ENCODE measurements around the gene PRUNE1. TPM values are rescaled to one million over a fixed set of nuclear protein-coding genes. Genes with fewer than 3 reads are reported as not detected.
A peak's percentile ranks its signal among the peaks of the same experiment; 100 is the strongest.

PRUNE1 gene
- total RNA-seq, 1 experiment from 2014 or later: 24.3 TPM

DNA sequence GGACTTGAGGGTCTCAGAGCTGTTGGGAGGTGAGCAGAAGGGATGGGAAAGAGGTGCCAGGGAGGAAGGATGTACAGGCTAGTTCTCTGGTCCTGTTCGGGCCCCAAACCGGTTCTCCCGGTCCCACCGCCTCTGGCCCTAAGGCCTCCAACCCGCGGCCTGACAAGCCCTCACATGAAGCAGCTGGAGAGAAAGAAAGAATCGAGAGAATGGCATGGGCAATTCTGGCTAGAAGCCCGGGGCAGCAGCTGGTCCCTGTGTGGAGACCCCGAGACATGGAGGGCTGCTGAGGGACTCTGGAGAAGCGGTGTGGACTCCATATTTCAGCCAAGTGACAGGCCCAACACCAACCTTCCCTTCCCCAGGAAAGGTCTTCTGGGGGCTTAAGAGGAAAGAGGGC lies 50.4 kb downstream of the PRUNE1 start:
- peak overlapping the region; percentile 86 for H3K27ac Mint-ChIP-seq (ENCODE audit: unreplicated experiment)
- H3K36me3 Mint-ChIP-seq (ENCODE audit: insufficient read depth, unreplicated experiment): peaks cover 61% of the 10 kb centered on the region
- DNase-seq: peak; percentile 87 to 92
- Histone ChIP-seq H3K4me1 (peaks cover 17% of the 10 kb centered on the region), H3K9me3 (no peaks in the 10 kb centered on the region), H3K27me3 (replicated peaks; ENCODE audit: control insufficient read depth, insufficient read depth, low read length) (no peaks in the 10 kb centered on the region), H3K4me3 (ENCODE audit: low read depth, low read length) (peak overlapping the region; percentile 60), H3K36me3 (ENCODE audit: control insufficient read depth, insufficient read depth, low read length) (peaks cover 11% of the 10 kb centered on the region)
- intact Hi-C loops (cut with micrococcal nuclease; ENCODE audit: unreplicated experiment): loop anchor here (1.0 to 2.0 kb wide), 2 partner anchors 34 to 45 kb away; no protein-coding TSS in a partner anchor
- H3K27me3 Mint-ChIP-seq (ENCODE audit: insufficient read depth, unreplicated experiment): no peaks in the 10 kb centered on the region
- TF ChIP-seq CTCF (IDR thresholded peaks at IDR 0.05; ENCODE audit: insufficient read depth in 1 of 2, low read depth in 1 of 2, low read length in 1 of 2, severe bottlenecking in 1 of 2, unreplicated experiment in 1 of 2): no peak
- POLR2A ChIA-PET: interaction anchor here (1.2 kb wide), 2 partner anchors 13 to 45 kb away, joined by 3 read pairs; no protein-coding TSS in a partner anchor
- H3K4me1 Mint-ChIP-seq (ENCODE audit: low read depth, unreplicated experiment): peaks cover 52% of the 10 kb centered on the region
- no peaks in the 10 kb centered on the region for H3K9me3 Mint-ChIP-seq (ENCODE audit: unreplicated experiment)
- peak overlapping the region; percentile 88 for H3K4me3 Mint-ChIP-seq (ENCODE audit: unreplicated experiment)
- BruUV-seq (replicated peaks): no TSS peak
- CTCF ChIA-PET: interaction anchor here (0.5 to 1.9 kb wide), 6 partner anchors 11 to 73 kb away, joined by 3 to 9 read pairs (median 4); partner anchors contain the start of genes C1orf56, GABPB2 and MINDY1

DNA sequence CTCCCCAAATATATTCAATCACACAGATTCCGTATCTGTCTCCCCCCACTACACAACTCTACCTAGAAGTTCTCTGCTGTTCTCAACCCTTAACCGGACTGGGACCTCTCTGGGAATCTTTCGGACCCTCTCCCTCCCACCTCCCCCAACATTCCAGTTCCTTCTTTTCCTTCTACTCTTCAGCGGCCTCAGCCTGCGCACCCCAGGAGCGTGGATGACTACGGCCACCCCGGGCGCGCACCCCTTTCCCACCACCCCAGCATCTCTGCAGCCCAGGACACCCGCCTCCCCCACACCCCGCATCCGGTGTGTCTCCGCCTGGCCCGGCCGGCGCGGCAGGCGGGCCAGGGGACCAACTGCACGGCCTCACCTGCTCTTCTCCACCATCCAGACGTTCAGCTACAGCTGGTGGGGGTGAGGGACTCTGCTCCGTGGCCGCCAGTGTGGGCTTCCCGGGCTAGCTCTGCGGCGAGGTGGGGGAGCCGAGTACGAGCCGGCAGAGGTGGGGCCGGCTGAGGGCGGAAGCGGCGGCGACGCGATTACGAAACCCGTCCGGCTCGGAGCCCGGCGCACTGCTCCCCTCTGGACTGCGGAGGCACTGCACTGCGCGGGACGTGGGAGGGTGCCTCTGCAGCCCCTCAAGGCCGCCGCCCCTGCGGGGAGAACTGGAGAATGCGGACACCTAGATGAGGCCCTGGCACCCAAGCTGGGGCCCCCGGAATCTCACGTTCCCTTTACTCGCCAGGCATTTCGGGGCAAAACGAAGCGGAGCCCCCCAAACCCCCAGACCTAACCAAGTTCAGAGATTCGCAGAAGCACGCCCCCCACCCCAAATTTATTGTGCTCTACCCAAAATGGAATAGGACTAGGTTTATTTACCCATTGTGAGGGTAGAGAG lies 51.1 kb downstream of the PRUNE1 start, which contains the start of gene CDC42SE1:
CDC42SE1 (minus strand) TSS at position 514 of the 898 bp plus-strand sequence. CDS start 3,892 bp downstream, outside the sequence.
- peaks cover 5% of the 10 kb centered on the region for H3K36me3 ChIP-seq (ENCODE audit: control insufficient read depth, insufficient read depth, low read length)
- TSS peak; percentile 69 for BruUV-seq (replicated peaks)
- intact Hi-C loops (cut with micrococcal nuclease; ENCODE audit: unreplicated experiment): loop anchor here (2.0 kb wide), 1 partner anchor 35 kb away; no protein-coding TSS in a partner anchor
- CTCF ChIA-PET: interaction anchor here (0.6 to 1.9 kb wide), 6 partner anchors 11 to 72 kb away, joined by 3 to 9 read pairs (median 4); partner anchors contain the start of genes C1orf56 and GABPB2
- no peaks in the 10 kb centered on the region for H3K27me3 ChIP-seq (replicated peaks; ENCODE audit: control insufficient read depth, insufficient read depth, low read length)
- peak within 1 kb of the TSS; percentile 60 for H3K4me3 ChIP-seq (ENCODE audit: low read depth, low read length)
- Mint-ChIP-seq H3K4me1 (ENCODE audit: low read depth, unreplicated experiment) (peaks cover 52% of the 10 kb centered on the region), H3K27me3 (ENCODE audit: insufficient read depth, unreplicated experiment) (no peaks in the 10 kb centered on the region), H3K27ac (ENCODE audit: unreplicated experiment) (peak within 1 kb of the TSS; percentile 86), H3K9me3 (ENCODE audit: unreplicated experiment) (no peaks in the 10 kb centered on the region), H3K36me3 (ENCODE audit: insufficient read depth, unreplicated experiment) (peaks cover 54% of the 10 kb centered on the region), H3K4me3 (ENCODE audit: unreplicated experiment) (peak within 1 kb of the TSS; percentile 88)
- peaks cover 17% of the 10 kb centered on the region for H3K4me1 ChIP-seq
- peak; percentile 82 to 90 for TF ChIP-seq CTCF (IDR thresholded peaks at IDR 0.05; ENCODE audit: insufficient read depth in 1 of 2, low read depth in 1 of 2, low read length in 1 of 2, severe bottlenecking in 1 of 2, unreplicated experiment in 1 of 2)
- POLR2A ChIA-PET: interaction anchor here (1.2 kb wide), 2 partner anchors 12 to 46 kb away, joined by 3 read pairs; no protein-coding TSS in a partner anchor
- peak; percentile 83 to 87 for DNase-seq
- H3K9me3 ChIP-seq: no peaks in the 10 kb centered on the region

DNA sequence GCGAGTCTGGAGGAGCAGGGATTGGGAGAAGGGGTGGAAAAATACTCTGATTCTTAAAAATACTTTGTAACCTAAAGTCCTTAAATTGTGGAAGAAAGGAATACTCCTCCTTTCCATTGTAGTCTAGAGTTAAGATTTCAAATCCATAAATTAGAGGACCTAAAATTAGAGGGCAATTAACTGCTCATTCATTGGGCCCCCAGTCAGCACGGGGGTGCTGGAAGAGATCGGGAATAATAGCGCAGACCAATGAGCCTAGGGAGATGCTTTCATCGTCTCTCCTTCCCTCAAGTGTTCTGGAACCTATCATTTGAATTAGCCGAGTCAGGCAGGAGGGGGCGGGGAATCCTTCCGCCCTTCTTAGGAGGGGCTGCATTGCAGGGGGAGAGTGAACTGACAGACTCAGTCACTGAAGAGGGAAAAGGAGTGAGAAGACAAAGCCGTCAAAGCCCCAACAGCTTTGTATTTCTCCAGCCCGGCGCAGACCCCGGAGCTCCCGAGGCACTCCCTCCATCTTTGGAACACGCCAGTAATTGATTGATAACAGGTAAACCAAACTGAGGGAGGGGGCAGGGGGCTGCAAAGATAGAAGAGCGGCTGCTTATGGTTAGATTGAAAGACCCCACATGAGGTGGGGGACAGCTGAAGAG lies 51.9 kb downstream of the PRUNE1 start, which contains the start of gene MLLT11:
MLLT11 (plus strand) TSS at position 391 of the 650 bp plus-strand sequence. CDS start 6,828 bp downstream, outside the sequence.
- peak within 1 kb of the TSS; percentile 86 for H3K27ac Mint-ChIP-seq (ENCODE audit: unreplicated experiment)
- H3K9me3 Mint-ChIP-seq (ENCODE audit: unreplicated experiment): no peaks in the 10 kb centered on the region
- Histone ChIP-seq H3K9me3 (no peaks in the 10 kb centered on the region), H3K27me3 (replicated peaks; ENCODE audit: control insufficient read depth, insufficient read depth, low read length) (no peaks in the 10 kb centered on the region), H3K4me1 (peaks cover 17% of the 10 kb centered on the region), H3K36me3 (ENCODE audit: control insufficient read depth, insufficient read depth, low read length) (peaks cover 4% of the 10 kb centered on the region), H3K4me3 (ENCODE audit: low read depth, low read length) (peak within 1 kb of the TSS; percentile 60)
- DNase-seq: no peak
- intact Hi-C loops (cut with micrococcal nuclease; ENCODE audit: unreplicated experiment): no loop called here
- no peaks in the 10 kb centered on the region for H3K27me3 Mint-ChIP-seq (ENCODE audit: insufficient read depth, unreplicated experiment)
- H3K4me1 Mint-ChIP-seq (ENCODE audit: low read depth, unreplicated experiment): peaks cover 49% of the 10 kb centered on the region
- peaks cover 46% of the 10 kb centered on the region for H3K36me3 Mint-ChIP-seq (ENCODE audit: insufficient read depth, unreplicated experiment)
- ChIA-PET CTCF (interaction anchor here (0.6 to 1.4 kb wide), 4 partner anchors 12 to 221 kb away, joined by 3 to 9 read pairs (median 4); partner anchors contain the start of gene C1orf56), POLR2A (interaction anchor here (0.6 to 1.2 kb wide), 3 partner anchors 11 to 107 kb away, joined by 3 to 4 read pairs (median 3); no protein-coding TSS in a partner anchor)
- H3K4me3 Mint-ChIP-seq (ENCODE audit: unreplicated experiment): peak within 1 kb of the TSS; percentile 88
- no peak for TF ChIP-seq CTCF (IDR thresholded peaks at IDR 0.05; ENCODE audit: insufficient read depth in 1 of 2, low read depth in 1 of 2, low read length in 1 of 2, severe bottlenecking in 1 of 2, unreplicated experiment in 1 of 2)
- BruUV-seq (replicated peaks): no TSS peak

Data from Caco-2 (cell line).